HEK293 (cell line): ENCODE results near the gene FLYWCH1.

ENCODE experiments used
- CTCF ChIP-seq: fragments of 450-650 bp; formaldehyde crosslinking; IDR thresholded peaks from 2 replicates; pipeline ENCODE4 v1.5.1; 2016; ENCODE audit warnings: missing biosample characterization, missing genetic modification characterization
- EGR2 ChIP-seq: fragments of 450-650 bp; formaldehyde crosslinking; IDR thresholded peaks from 2 replicates; pipeline ENCODE4 v1.5.1; 2016; ENCODE audit warnings: low read depth, missing biosample characterization, missing genetic modification characterization
- FEZF1 ChIP-seq: fragments of 450-650 bp; formaldehyde crosslinking; IDR thresholded peaks from 2 replicates; pipeline ENCODE4 v1.5.1; 2016; ENCODE audit warnings: missing biosample characterization, missing genetic modification characterization
- HIC1 ChIP-seq: fragments of 450-650 bp; formaldehyde crosslinking; IDR thresholded peaks from 2 replicates; pipeline ENCODE4 v1.5.1; 2016; ENCODE audit warnings: missing biosample characterization, missing genetic modification characterization
- KLF9 ChIP-seq: fragments of 450-650 bp; formaldehyde crosslinking; IDR thresholded peaks from 2 replicates; pipeline ENCODE4 v1.5.1; 2016; ENCODE audit warnings: missing biosample characterization, missing genetic modification characterization, low read depth
- MYNN ChIP-seq: fragments of 450-650 bp; formaldehyde crosslinking; IDR thresholded peaks from 2 replicates; pipeline ENCODE4 v1.5.1; 2016; ENCODE audit warnings: missing biosample characterization, missing genetic modification characterization, borderline replicate concordance
- YY2 ChIP-seq: fragments of 450-650 bp; formaldehyde crosslinking; IDR thresholded peaks from 2 replicates; pipeline ENCODE4 v1.5.1; 2016; ENCODE audit warnings: missing biosample characterization, missing genetic modification characterization
- ZBTB7A ChIP-seq: fragments of 450-650 bp; formaldehyde crosslinking; IDR thresholded peaks from 2 replicates; pipeline ENCODE4 v1.5.1; 2016; ENCODE audit warnings: low read depth, missing biosample characterization, missing genetic modification characterization
- ZNF112 ChIP-seq: fragments of 450-650 bp; formaldehyde crosslinking; IDR thresholded peaks from 2 replicates; pipeline ENCODE4 v1.5.0; 2017; ENCODE audit warnings: missing biosample characterization, missing genetic modification characterization
- ZNF2 ChIP-seq: fragments of 450-650 bp; formaldehyde crosslinking; IDR thresholded peaks from 2 replicates; pipeline ENCODE4 v1.5.1; 2016; ENCODE audit warnings: missing biosample characterization, missing genetic modification characterization
- ZNF280D ChIP-seq: fragments of 450-650 bp; formaldehyde crosslinking; IDR thresholded peaks from 2 replicates; pipeline ENCODE4 v1.5.1; 2016; ENCODE audit warnings: missing biosample characterization, missing genetic modification characterization
- ZNF324 ChIP-seq: fragments of 450-650 bp; formaldehyde crosslinking; IDR thresholded peaks from 2 replicates; pipeline ENCODE4 v1.5.1; 2016; ENCODE audit warnings: missing biosample characterization, missing genetic modification characterization
- ZNF335 ChIP-seq: fragments of 450-650 bp; formaldehyde crosslinking; conservative IDR thresholded peaks from 2 replicates; pipeline ENCODE4 v1.5.1; 2016; ENCODE audit warnings: missing biosample characterization, missing genetic modification characterization
- ZNF354C ChIP-seq: fragments of 450-650 bp; formaldehyde crosslinking; IDR thresholded peaks from 2 replicates; pipeline ENCODE4 v1.5.1; 2016; ENCODE audit warnings: missing biosample characterization, missing genetic modification characterization, low read depth, borderline replicate concordance
- ZNF366 ChIP-seq: fragments of 450-650 bp; formaldehyde crosslinking; conservative IDR thresholded peaks from 2 replicates; pipeline ENCODE4 v1.5.1; 2016; ENCODE audit warnings: missing biosample characterization, missing genetic modification characterization
- ZNF398 ChIP-seq: fragments of 450-650 bp; formaldehyde crosslinking; IDR thresholded peaks from 2 replicates; pipeline ENCODE4 v1.5.1; 2017; ENCODE audit warnings: missing biosample characterization, missing genetic modification characterization
- ZNF423 ChIP-seq: fragments of 450-650 bp; formaldehyde crosslinking; IDR thresholded peaks from 2 replicates; pipeline ENCODE4 v1.5.1; 2016; ENCODE audit warnings: missing biosample characterization, missing genetic modification characterization
- ZNF521 ChIP-seq: fragments of 450-650 bp; formaldehyde crosslinking; IDR thresholded peaks from 2 replicates; pipeline ENCODE4 v1.5.1; 2017; ENCODE audit warnings: missing biosample characterization, mild to moderate bottlenecking, missing genetic modification characterization
- ZNF654 ChIP-seq: fragments of 450-650 bp; formaldehyde crosslinking; IDR thresholded peaks from 2 replicates; pipeline ENCODE4 v1.5.1; 2016; ENCODE audit warnings: low read depth, missing biosample characterization, missing genetic modification characterization
- ZNF660 ChIP-seq: fragments of 450-650 bp; IDR thresholded peaks from 2 replicates; pipeline ENCODE4 v1.5.1; 2018; ENCODE audit warnings: missing biosample characterization, mild to moderate bottlenecking, missing genetic modification characterization
- ZNF776 ChIP-seq: fragments of 450-650 bp; formaldehyde crosslinking; IDR thresholded peaks from 2 replicates; pipeline ENCODE4 v1.5.0; 2017; ENCODE audit warnings: missing biosample characterization, missing genetic modification characterization, borderline replicate concordance
- ZNF791 ChIP-seq: fragments of 450-650 bp; formaldehyde crosslinking; IDR thresholded peaks from 2 replicates; pipeline ENCODE4 v1.5.1; 2016; ENCODE audit warnings: missing biosample characterization, missing genetic modification characterization
- ZSCAN4 ChIP-seq: fragments of 450-650 bp; formaldehyde crosslinking; IDR thresholded peaks from 2 replicates; pipeline ENCODE4 v1.5.1; 2017; ENCODE audit warnings: missing biosample characterization, missing genetic modification characterization

The FLYWCH1 gene

GRCh38 chr16:2919511-2920255, 8.0 kb downstream of the FLYWCH1 start (continued):
- TF ChIP-seq CTCF (tag by site-specific recombination) (peak; percentile 60; the same call in 1 of the 2 replicates), ZNF660 (tag by site-specific recombination) (0 out of 2 replicates have a peak, but pooled peaks have one; percentile 32), HIC1 (tag by site-specific recombination) (no peak), YY2 (tag by site-specific recombination) (no peak), ZNF521 (no peak), KLF9 (no peak), ZNF280D (tag by site-specific recombination) (no peak), ZNF112 (tag by site-specific recombination) (no peak), MYNN (tag by site-specific recombination) (no peak), ZNF324 (tag by site-specific recombination) (no peak), EGR2 (tag by site-specific recombination) (no peak), ZNF2 (no peak), ZNF423 (no peak), ZNF776 (no peak), ZNF654 (peak; percentile 93), ZSCAN4 (tag by site-specific recombination) (no peak), ZBTB7A (tag by site-specific recombination) (peak; percentile 6; the same call in 1 of the 2 replicates), ZNF335 (tag by site-specific recombination) (peak; percentile 36; the same call in 1 of the 2 replicates), ZNF398 (no peak), FEZF1 (tag by site-specific recombination) (no peak), ZNF791 (tag by site-specific recombination) (no peak), ZNF366 (tag by site-specific recombination) (no peak), ZNF354C (tag by site-specific recombination) (no peak)
